Skeletal muscle satellite cell (primary cell): ENCODE data around the gene NCAM1.

Source experiments
- H3K27me3 ChIP-seq: 2 replicates; pipeline ENCODE4 v1.7.0; 2013; ENCODE audit warnings: low read length; ENCODE audit not compliant: control insufficient read depth, insufficient read depth
- H3K36me3 ChIP-seq: 2 replicates; pipeline ENCODE4 v1.7.0; 2013; ENCODE audit warnings: mild to moderate bottlenecking, control low read depth, low read length; ENCODE audit not compliant: insufficient read depth
- H3K4me1 ChIP-seq: 2 replicates; pipeline ENCODE4 v1.7.0; 2013; ENCODE audit warnings: low read length; ENCODE audit not compliant: control insufficient read depth, insufficient read depth
- H3K4me2 ChIP-seq: 2 replicates; pipeline ENCODE4 v1.7.0; 2013; ENCODE audit warnings: mild to moderate bottlenecking, low read length
- H3K4me3 ChIP-seq: 2 replicates; pipeline ENCODE4 v1.7.0; 2013; ENCODE audit warnings: low read length
- H3K9ac ChIP-seq: 2 replicates; pipeline ENCODE4 v1.7.0; 2013; ENCODE audit warnings: mild to moderate bottlenecking, low read depth, low read length, moderate library complexity
- H3K9me3 ChIP-seq: replicated peaks from 2 replicates; pipeline ENCODE4 v1.7.0; 2013; ENCODE audit warnings: mild to moderate bottlenecking, control low read depth, low read length

NCAM1 gene

GRCh38 chr11:112946866-112947265 lies 14.4 kb upstream of the NCAM1 start:
- Histone ChIP-seq H3K9me3 (no peaks in the 10 kb centered on the region), H3K36me3 (no peaks in the 10 kb centered on the region), H3K9ac (no peak overlapping the region), H3K4me1 (peaks cover 5% of the 10 kb centered on the region), H3K4me3 (no peak overlapping the region), H3K4me2 (no peak overlapping the region), H3K27me3 (peaks cover 3% of the 10 kb centered on the region)

GRCh38 chr11:112949781-112950575 lies 11.2 kb upstream of the NCAM1 start:
- Histone ChIP-seq H3K9me3 (no peaks in the 10 kb centered on the region), H3K4me3 (no peak overlapping the region), H3K4me2 (no peak overlapping the region), H3K9ac (no peak overlapping the region), H3K27me3 (peaks cover 3% of the 10 kb centered on the region), H3K4me1 (no peaks in the 10 kb centered on the region), H3K36me3 (no peaks in the 10 kb centered on the region)

DNA sequence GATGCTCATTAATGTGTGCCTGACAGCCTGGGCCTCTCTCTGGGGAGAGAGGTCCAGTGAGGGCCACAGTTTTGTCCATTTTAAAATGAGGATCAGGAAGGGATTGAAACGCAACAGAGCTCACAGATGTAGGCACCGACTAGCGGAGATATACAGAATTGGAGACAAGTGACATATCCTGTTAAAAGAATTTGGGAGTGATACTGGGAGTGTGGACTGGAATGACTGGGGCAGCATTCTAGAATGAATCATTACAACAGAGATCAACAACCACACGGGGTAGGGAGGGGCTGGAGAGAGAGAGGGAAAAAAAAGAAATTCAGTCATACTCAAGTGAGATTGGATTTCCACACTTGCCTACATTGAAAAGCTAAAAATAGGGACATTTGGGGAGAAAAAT lies 2.5 kb upstream of the NCAM1 start:
- H3K4me2 ChIP-seq = no peak overlapping the region
- no peaks in the 10 kb centered on the region for H3K9me3 ChIP-seq
- peaks cover 4% of the 10 kb centered on the region for H3K4me1 ChIP-seq
- H3K4me3 ChIP-seq = no peak overlapping the region
- no peaks in the 10 kb centered on the region for H3K27me3 ChIP-seq
- no peak overlapping the region for H3K9ac ChIP-seq
- no peaks in the 10 kb centered on the region for H3K36me3 ChIP-seq

GRCh38 chr11:112961751-112962578 lies 745 bp downstream of the NCAM1 start:
- H3K36me3 ChIP-seq = no peaks in the 10 kb centered on the region
- peak overlapping the region; percentile 81 for H3K4me3 ChIP-seq
- peak overlapping the region; percentile 67 for H3K9ac ChIP-seq
- H3K4me1 ChIP-seq = peaks cover 4% of the 10 kb centered on the region
- no peaks in the 10 kb centered on the region for H3K9me3 ChIP-seq
- peak overlapping the region; percentile 90 for H3K4me2 ChIP-seq
- no peaks in the 10 kb centered on the region for H3K27me3 ChIP-seq

GRCh38 chr11:112962579-112963367 lies 1.6 kb downstream of the NCAM1 start:
- Histone ChIP-seq H3K4me2 (peak overlapping the region; percentile 90), H3K4me3 (peak overlapping the region; percentile 81), H3K9ac (peak overlapping the region; percentile 77), H3K27me3 (no peaks in the 10 kb centered on the region), H3K36me3 (no peaks in the 10 kb centered on the region), H3K9me3 (no peaks in the 10 kb centered on the region), H3K4me1 (peaks cover 4% of the 10 kb centered on the region)

DNA sequence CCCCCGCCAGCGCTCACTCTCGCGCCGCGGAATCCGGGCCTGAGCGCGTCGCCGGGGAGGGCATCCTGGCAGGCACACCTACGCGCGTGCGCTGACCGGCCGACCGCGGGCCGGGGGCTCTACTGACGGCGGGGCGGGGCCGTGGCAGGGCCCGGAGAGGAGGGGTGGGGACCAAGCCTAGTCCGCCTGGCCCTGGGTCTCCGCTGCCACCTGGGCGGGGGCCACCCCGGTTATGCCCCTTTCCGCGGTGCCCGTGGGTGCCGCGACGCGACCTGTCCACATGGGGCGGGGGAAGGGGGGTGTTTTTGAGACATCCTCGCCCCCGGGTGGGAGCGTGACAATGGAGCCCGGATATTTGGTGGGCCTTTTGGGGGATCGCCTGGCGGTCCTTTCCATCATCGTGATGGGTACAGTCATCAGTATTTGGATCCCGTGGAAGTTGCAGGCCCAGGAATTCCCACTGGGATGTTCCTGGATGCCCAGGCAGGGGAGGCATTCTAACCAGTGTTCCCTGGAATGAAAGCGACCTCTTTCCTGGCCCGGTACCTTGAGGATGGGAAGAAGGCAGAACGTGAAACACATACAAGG lies 2.2 kb downstream of the NCAM1 start:
- Histone ChIP-seq H3K4me2 (peak overlapping the region; percentile 90), H3K4me1 (peaks cover 3% of the 10 kb centered on the region), H3K36me3 (no peaks in the 10 kb centered on the region), H3K27me3 (no peaks in the 10 kb centered on the region), H3K9me3 (no peaks in the 10 kb centered on the region), H3K9ac (peak overlapping the region; percentile 77), H3K4me3 (peak overlapping the region; percentile 81)

DNA sequence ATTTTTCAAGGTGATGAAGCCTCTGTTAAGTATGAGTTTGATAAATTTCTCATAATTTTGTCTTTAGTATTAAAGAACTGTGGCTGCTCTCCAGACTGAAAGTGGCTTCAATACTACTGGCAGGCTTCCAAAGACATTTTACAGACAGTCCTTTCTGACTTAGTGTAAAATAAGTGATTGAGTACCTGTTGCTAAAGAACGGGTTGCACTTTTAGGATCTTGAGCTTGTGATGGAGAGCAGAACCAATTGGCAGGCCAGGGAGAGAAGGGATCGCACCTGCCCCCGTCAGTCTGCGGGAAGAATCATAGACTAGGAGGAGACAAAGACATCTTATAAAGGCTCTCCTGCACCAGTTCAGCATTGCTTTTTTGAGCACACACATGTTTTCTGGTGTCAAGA lies 4.4 kb downstream of the NCAM1 start:
- Histone ChIP-seq H3K4me1 (peaks cover 11% of the 10 kb centered on the region), H3K4me3 (no peak overlapping the region), H3K36me3 (no peaks in the 10 kb centered on the region), H3K27me3 (no peaks in the 10 kb centered on the region), H3K4me2 (peak overlapping the region; percentile 13), H3K9ac (no peak overlapping the region), H3K9me3 (no peaks in the 10 kb centered on the region)

- no peak overlapping the region for H3K4me3 ChIP-seq
- no peaks in the 10 kb centered on the region for H3K9me3 ChIP-seq
- no peak overlapping the region for H3K4me2 ChIP-seq
- H3K9ac ChIP-seq = no peak overlapping the region
- no peaks in the 10 kb centered on the region for H3K36me3 ChIP-seq
- H3K27me3 ChIP-seq = no peaks in the 10 kb centered on the region
- peaks cover 11% of the 10 kb centered on the region for H3K4me1 ChIP-seq
Measured at GRCh38 chr11:112966561-112966960, 5.3 kb downstream of the NCAM1 start.

- H3K4me2 ChIP-seq = no peak overlapping the region
- H3K9me3 ChIP-seq = no peaks in the 10 kb centered on the region
- no peaks in the 10 kb centered on the region for H3K36me3 ChIP-seq
- H3K4me3 ChIP-seq = no peak overlapping the region
- H3K27me3 ChIP-seq = no peaks in the 10 kb centered on the region
- no peak overlapping the region for H3K9ac ChIP-seq
- peaks cover 11% of the 10 kb centered on the region for H3K4me1 ChIP-seq
Measured at GRCh38 chr11:112967082-112967481, 5.9 kb downstream of the NCAM1 start.

DNA sequence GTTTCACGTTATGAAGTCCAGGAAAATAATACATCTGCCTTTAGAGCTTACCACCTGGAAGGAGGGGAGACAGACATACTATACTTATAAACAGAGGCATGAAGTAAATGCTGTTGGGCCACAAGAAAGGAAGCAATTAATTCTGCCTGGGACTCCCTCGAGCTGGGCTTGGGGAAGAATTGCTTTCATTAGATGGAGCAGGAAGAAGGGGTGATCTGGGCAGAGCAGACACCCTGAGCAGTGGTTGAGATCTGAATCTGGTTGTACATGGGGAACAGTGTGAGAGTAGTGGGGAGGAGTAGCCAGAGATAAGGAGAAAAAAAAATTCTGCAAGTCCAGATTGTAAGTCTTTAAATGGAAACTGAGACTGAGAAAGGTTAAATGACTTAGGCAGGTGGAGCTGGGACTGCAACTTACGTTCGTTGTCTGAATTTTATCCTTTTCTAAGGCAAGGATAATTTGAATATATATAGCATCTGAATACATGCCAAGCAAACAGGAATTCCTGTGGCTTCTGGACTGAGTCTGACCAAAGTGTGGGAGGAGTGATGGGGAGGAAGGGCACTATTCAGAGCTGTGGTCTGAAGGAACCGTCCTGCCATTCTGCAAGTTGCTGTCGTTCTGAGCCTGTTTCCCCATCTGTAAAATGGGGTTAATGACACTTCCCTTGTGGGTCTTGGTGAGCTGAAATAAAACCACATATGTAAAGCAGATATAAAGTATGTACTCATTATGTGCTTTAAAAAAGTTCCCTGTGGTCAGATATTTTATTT lies 7.9 kb downstream of the NCAM1 start:
- Histone ChIP-seq H3K4me2 (peak overlapping the region; percentile 46), H3K4me1 (peaks cover 11% of the 10 kb centered on the region), H3K4me3 (no peak overlapping the region), H3K27me3 (no peaks in the 10 kb centered on the region), H3K36me3 (no peaks in the 10 kb centered on the region), H3K9me3 (no peaks in the 10 kb centered on the region), H3K9ac (no peak overlapping the region)
